ENCODE data around the gene STRN3.

GRCh38 chr14:30996892-30997659, 29.1 kb downstream of the STRN3 start:
- TF ChIP-seq RFX5 (IDR thresholded peaks at IDR 0.05; ENCODE audit: low read depth, low read length) (no peak), FOS (IDR thresholded peaks at IDR 0.05; ENCODE audit: low read depth, low read length) (no peak), RAD21 (IDR thresholded peaks at IDR 0.05; ENCODE audit: low read length) (no peak), MAFK (IDR thresholded peaks at IDR 0.05; ENCODE audit: low read depth, low read length) (no peak)

Data from IMR-90 (cell line).